Activated T-cell treated with anti-CD3 and anti-CD28 coated beads, Interleukin-2, amount 50 U/mL, for 24 hours (primary cell): ENCODE data around the gene TUT4.

Source experiments
- DNase-seq: peaks from one replicate; pipeline ENCODE4 v3.0.0-alpha.2; 2020
- H3K27ac Mint-ChIP-seq: 2 replicates; pipeline ENCODE4 v1.8.0; 2020; ENCODE audit warnings: mild to moderate bottlenecking, mixed read lengths
- H3K27me3 Mint-ChIP-seq: 2 replicates; pipeline ENCODE4 v1.8.0; 2020; ENCODE audit warnings: mixed read lengths
- H3K36me3 Mint-ChIP-seq: 2 replicates; pipeline ENCODE4 v1.8.0; 2020; ENCODE audit warnings: low read depth, mixed read lengths
- H3K4me1 Mint-ChIP-seq: 2 replicates; pipeline ENCODE4 v1.8.0; 2020; ENCODE audit warnings: low read depth, mixed read lengths
- H3K4me3 Mint-ChIP-seq: 2 replicates; pipeline ENCODE4 v1.8.0; 2020; ENCODE audit warnings: mild to moderate bottlenecking, moderate library complexity, mixed read lengths
- H3K9me3 Mint-ChIP-seq: 2 replicates; pipeline ENCODE4 v1.8.0; 2020; ENCODE audit warnings: mixed read lengths

Gene TUT4

GRCh38 chr1:52532731-52533327 is 20.1 kb downstream of the TUT4 start:
- Mint-ChIP-seq H3K9me3 (peaks cover 8% of the 10 kb centered on the region), H3K27ac (no peak overlapping the region), H3K27me3 (no peaks in the 10 kb centered on the region), H3K4me1 (peaks cover 57% of the 10 kb centered on the region), H3K36me3 (peaks cover 32% of the 10 kb centered on the region), H3K4me3 (no peak overlapping the region)
- DNase-seq: no peak

GRCh38 chr1:52532247-52532646 is 20.6 kb downstream of the TUT4 start:
- H3K9me3 Mint-ChIP-seq: peaks cover 8% of the 10 kb centered on the region
- peaks cover 33% of the 10 kb centered on the region for H3K36me3 Mint-ChIP-seq
- peaks cover 55% of the 10 kb centered on the region for H3K4me1 Mint-ChIP-seq
- H3K27ac Mint-ChIP-seq: no peak overlapping the region
- DNase-seq: no peak
- no peaks in the 10 kb centered on the region for H3K27me3 Mint-ChIP-seq
- no peak overlapping the region for H3K4me3 Mint-ChIP-seq

GRCh38 chr1:52531249-52531872 is 21.5 kb downstream of the TUT4 start:
- Mint-ChIP-seq H3K27ac (no peak overlapping the region), H3K36me3 (peaks cover 39% of the 10 kb centered on the region), H3K9me3 (peaks cover 8% of the 10 kb centered on the region)

GRCh38 chr1:52530563-52531144 is 22.2 kb downstream of the TUT4 start:
- Mint-ChIP-seq H3K27me3 (no peaks in the 10 kb centered on the region), H3K4me3 (no peak overlapping the region), H3K27ac (no peak overlapping the region), H3K9me3 (peaks cover 8% of the 10 kb centered on the region), H3K36me3 (peaks cover 39% of the 10 kb centered on the region), H3K4me1 (peaks cover 49% of the 10 kb centered on the region)
- no peak for DNase-seq

More at GRCh38 chr1:52531249-52531872, 21.5 kb downstream of the TUT4 start:
- H3K4me3 Mint-ChIP-seq: no peak overlapping the region
- no peaks in the 10 kb centered on the region for H3K27me3 Mint-ChIP-seq
- no peak for DNase-seq
- peaks cover 52% of the 10 kb centered on the region for H3K4me1 Mint-ChIP-seq

- DNase-seq: no peak
- Mint-ChIP-seq H3K4me3 (no peak overlapping the region), H3K4me1 (peaks cover 34% of the 10 kb centered on the region), H3K36me3 (peaks cover 65% of the 10 kb centered on the region), H3K27me3 (no peaks in the 10 kb centered on the region), H3K27ac (peak overlapping the region; percentile 14), H3K9me3 (no peaks in the 10 kb centered on the region)
These were observed 29.5 kb downstream of the TUT4 start for GRCh38 chr1:52523376-52523775.

GRCh38 chr1:52520148-52520547 is 32.7 kb downstream of the TUT4 start:
- no peak overlapping the region for H3K4me3 Mint-ChIP-seq
- peaks cover 62% of the 10 kb centered on the region for H3K36me3 Mint-ChIP-seq
- H3K9me3 Mint-ChIP-seq: no peaks in the 10 kb centered on the region
- H3K4me1 Mint-ChIP-seq: peaks cover 41% of the 10 kb centered on the region
- H3K27me3 Mint-ChIP-seq: no peaks in the 10 kb centered on the region
- no peak for DNase-seq
- peak overlapping the region; percentile 47 for H3K27ac Mint-ChIP-seq

- H3K27me3 Mint-ChIP-seq: no peaks in the 10 kb centered on the region
- no peak overlapping the region for H3K27ac Mint-ChIP-seq
- peaks cover 62% of the 10 kb centered on the region for H3K36me3 Mint-ChIP-seq
- H3K9me3 Mint-ChIP-seq: no peaks in the 10 kb centered on the region
- H3K4me3 Mint-ChIP-seq: no peak overlapping the region
- H3K4me1 Mint-ChIP-seq: peaks cover 34% of the 10 kb centered on the region
- no peak for DNase-seq
These were observed 33.9 kb downstream of the TUT4 start for GRCh38 chr1:52518962-52519361.

- peaks cover 75% of the 10 kb centered on the region for H3K36me3 Mint-ChIP-seq
- H3K27me3 Mint-ChIP-seq: no peaks in the 10 kb centered on the region
- no peak for DNase-seq
- H3K4me1 Mint-ChIP-seq: peaks cover 25% of the 10 kb centered on the region
- no peaks in the 10 kb centered on the region for H3K9me3 Mint-ChIP-seq
- no peak overlapping the region for H3K4me3 Mint-ChIP-seq
- H3K27ac Mint-ChIP-seq: peak overlapping the region; percentile 5
These were observed 40.9 kb downstream of the TUT4 start for GRCh38 chr1:52511851-52512615.

GRCh38 chr1:52511439-52511838 is 41.5 kb downstream of the TUT4 start:
- Mint-ChIP-seq H3K27ac (no peak overlapping the region), H3K27me3 (no peaks in the 10 kb centered on the region), H3K4me3 (no peak overlapping the region), H3K9me3 (no peaks in the 10 kb centered on the region), H3K36me3 (peaks cover 75% of the 10 kb centered on the region), H3K4me1 (peaks cover 24% of the 10 kb centered on the region)
- no peak for DNase-seq

GRCh38 chr1:52506920-52507546 is 45.9 kb downstream of the TUT4 start:
- peaks cover 71% of the 10 kb centered on the region for H3K36me3 Mint-ChIP-seq
- DNase-seq: no peak
- H3K4me3 Mint-ChIP-seq: no peak overlapping the region
- H3K4me1 Mint-ChIP-seq: peaks cover 18% of the 10 kb centered on the region
- H3K9me3 Mint-ChIP-seq: no peaks in the 10 kb centered on the region
- no peaks in the 10 kb centered on the region for H3K27me3 Mint-ChIP-seq
- H3K27ac Mint-ChIP-seq: peak overlapping the region; percentile 6

- Mint-ChIP-seq H3K9me3 (no peaks in the 10 kb centered on the region), H3K27ac (no peak overlapping the region), H3K4me3 (no peak overlapping the region), H3K27me3 (no peaks in the 10 kb centered on the region), H3K4me1 (peaks cover 13% of the 10 kb centered on the region), H3K36me3 (peaks cover 70% of the 10 kb centered on the region)
- no peak for DNase-seq
These were observed 46.5 kb downstream of the TUT4 start for GRCh38 chr1:52506349-52506748.

- Mint-ChIP-seq H3K9me3 (no peaks in the 10 kb centered on the region), H3K27ac (no peak overlapping the region), H3K4me1 (peaks cover 9% of the 10 kb centered on the region), H3K36me3 (peaks cover 60% of the 10 kb centered on the region), H3K27me3 (no peaks in the 10 kb centered on the region), H3K4me3 (no peak overlapping the region)
- DNase-seq: no peak
These were observed 48.2 kb downstream of the TUT4 start for GRCh38 chr1:52504720-52505119.

- Mint-ChIP-seq H3K27me3 (no peaks in the 10 kb centered on the region), H3K4me3 (no peak overlapping the region), H3K9me3 (no peaks in the 10 kb centered on the region), H3K4me1 (peaks cover 5% of the 10 kb centered on the region), H3K36me3 (peaks cover 58% of the 10 kb centered on the region), H3K27ac (no peak overlapping the region)
- no peak for DNase-seq
These were observed 49.2 kb downstream of the TUT4 start for GRCh38 chr1:52503706-52504105.

- Mint-ChIP-seq H3K4me3 (no peak overlapping the region), H3K9me3 (no peaks in the 10 kb centered on the region), H3K36me3 (peaks cover 55% of the 10 kb centered on the region), H3K4me1 (peaks cover 5% of the 10 kb centered on the region), H3K27ac (no peak overlapping the region), H3K27me3 (no peaks in the 10 kb centered on the region)
- DNase-seq: no peak
These were observed 50.1 kb downstream of the TUT4 start for GRCh38 chr1:52502789-52503188.
